ENCODE results near the gene WIPF1.

The WIPF1 gene

GRCh38 chr2:174595891-174596397 lies 1.7 kb downstream of the WIPF1 start:
- DNase-seq (ENCODE audit: low read depth in 3 of 3), result no peak

GRCh38 chr2:174595116-174595809 lies 2.3 kb downstream of the WIPF1 start:
- DNase-seq (ENCODE audit: low read depth in 3 of 3), result no peak

GRCh38 chr2:174594456-174594855 lies 3.1 kb downstream of the WIPF1 start:
- no peak for DNase-seq (ENCODE audit: low read depth in 3 of 3)

GRCh38 chr2:174593574-174594203 lies 3.9 kb downstream of the WIPF1 start:
- DNase-seq (ENCODE audit: low read depth in 3 of 3), result peak in 2 of 3 experiments; percentile 51 to 61

- DNase-seq (ENCODE audit: low read depth in 3 of 3), result no peak
Measured at GRCh38 chr2:174593041-174593440, 4.6 kb downstream of the WIPF1 start.

- DNase-seq (ENCODE audit: low read depth in 3 of 3), result no peak
Measured at GRCh38 chr2:174591740-174592139, 5.9 kb downstream of the WIPF1 start.

GRCh38 chr2:174590928-174591648 lies 6.5 kb downstream of the WIPF1 start:
- DNase-seq (ENCODE audit: low read depth in 3 of 3), result no peak

GRCh38 chr2:174590346-174590745 lies 7.3 kb downstream of the WIPF1 start:
- DNase-seq (ENCODE audit: low read depth in 3 of 3), result no peak

GRCh38 chr2:174589334-174589733 lies 8.3 kb downstream of the WIPF1 start:
- DNase-seq (ENCODE audit: low read depth in 3 of 3), result no peak

GRCh38 chr2:174588463-174588862 lies 9.1 kb downstream of the WIPF1 start:
- no peak for DNase-seq (ENCODE audit: low read depth in 3 of 3)

- DNase-seq (ENCODE audit: low read depth in 3 of 3), result no peak
Measured at GRCh38 chr2:174587579-174587978, 10.0 kb downstream of the WIPF1 start.

GRCh38 chr2:174586418-174587295 lies 10.9 kb downstream of the WIPF1 start:
- DNase-seq (ENCODE audit: low read depth in 3 of 3), result no peak

GRCh38 chr2:174585657-174586252 lies 11.8 kb downstream of the WIPF1 start:
- no peak for DNase-seq (ENCODE audit: low read depth in 3 of 3)

- DNase-seq (ENCODE audit: low read depth in 3 of 3), result no peak
Measured at GRCh38 chr2:174585146-174585545, 12.5 kb downstream of the WIPF1 start.

GRCh38 chr2:174581491-174581890 lies 16.1 kb downstream of the WIPF1 start:
- no peak for DNase-seq (ENCODE audit: low read depth in 3 of 3)

- no peak for DNase-seq (ENCODE audit: low read depth in 3 of 3)
Measured at GRCh38 chr2:174580951-174581350, 16.7 kb downstream of the WIPF1 start.

- peak in 1 of 3 experiments; percentile 31 for DNase-seq (ENCODE audit: low read depth in 3 of 3)
Measured at GRCh38 chr2:174577967-174578589, 19.5 kb downstream of the WIPF1 start.

GRCh38 chr2:174575124-174575776 lies 22.4 kb downstream of the WIPF1 start:
- no peak for DNase-seq (ENCODE audit: low read depth in 3 of 3)

- DNase-seq (ENCODE audit: low read depth in 3 of 3), result no peak
Measured at GRCh38 chr2:174574657-174575056, 22.9 kb downstream of the WIPF1 start.

GRCh38 chr2:174573621-174574081 lies 24.0 kb downstream of the WIPF1 start:
- peak in 1 of 3 experiments; percentile 25 for DNase-seq (ENCODE audit: low read depth in 3 of 3)

All from stimulated activated CD4-positive, alpha-beta T cell treated with anti-CD3 and anti-CD28 coated beads, TNF-alpha, amount 100 ng/mL, for 24 hours (primary cell).